Fibroblast of pulmonary artery (primary cell): ENCODE measurements around the gene TCF19.
A peak's percentile ranks its signal among the peaks of the same experiment; 100 is the strongest.

Experiments
- DNase-seq: peaks from one replicate; pipeline ENCODE4 v3.0.0-alpha.2; 2010; ENCODE audit warnings: low read depth
- H3K4me3 ChIP-seq: replicated peaks from 2 replicates; pipeline ENCODE4 v1.5.1; 2011; ENCODE audit warnings: low read depth, mild to moderate bottlenecking, control low read depth, low read length, moderate library complexity
- TF ChIP-seq, protein P1 (sequence below): IDR thresholded peaks from 2 replicates; pipeline ENCODE4 v1.5.1; 2011; ENCODE audit warnings: mild to moderate bottlenecking, control low read depth, low read length, inconsistent platforms; ENCODE audit errors: missing control alignments

The TCF19 gene, protein sequence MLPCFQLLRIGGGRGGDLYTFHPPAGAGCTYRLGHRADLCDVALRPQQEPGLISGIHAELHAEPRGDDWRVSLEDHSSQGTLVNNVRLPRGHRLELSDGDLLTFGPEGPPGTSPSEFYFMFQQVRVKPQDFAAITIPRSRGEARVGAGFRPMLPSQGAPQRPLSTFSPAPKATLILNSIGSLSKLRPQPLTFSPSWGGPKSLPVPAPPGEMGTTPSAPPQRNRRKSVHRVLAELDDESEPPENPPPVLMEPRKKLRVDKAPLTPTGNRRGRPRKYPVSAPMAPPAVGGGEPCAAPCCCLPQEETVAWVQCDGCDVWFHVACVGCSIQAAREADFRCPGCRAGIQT

DNA sequence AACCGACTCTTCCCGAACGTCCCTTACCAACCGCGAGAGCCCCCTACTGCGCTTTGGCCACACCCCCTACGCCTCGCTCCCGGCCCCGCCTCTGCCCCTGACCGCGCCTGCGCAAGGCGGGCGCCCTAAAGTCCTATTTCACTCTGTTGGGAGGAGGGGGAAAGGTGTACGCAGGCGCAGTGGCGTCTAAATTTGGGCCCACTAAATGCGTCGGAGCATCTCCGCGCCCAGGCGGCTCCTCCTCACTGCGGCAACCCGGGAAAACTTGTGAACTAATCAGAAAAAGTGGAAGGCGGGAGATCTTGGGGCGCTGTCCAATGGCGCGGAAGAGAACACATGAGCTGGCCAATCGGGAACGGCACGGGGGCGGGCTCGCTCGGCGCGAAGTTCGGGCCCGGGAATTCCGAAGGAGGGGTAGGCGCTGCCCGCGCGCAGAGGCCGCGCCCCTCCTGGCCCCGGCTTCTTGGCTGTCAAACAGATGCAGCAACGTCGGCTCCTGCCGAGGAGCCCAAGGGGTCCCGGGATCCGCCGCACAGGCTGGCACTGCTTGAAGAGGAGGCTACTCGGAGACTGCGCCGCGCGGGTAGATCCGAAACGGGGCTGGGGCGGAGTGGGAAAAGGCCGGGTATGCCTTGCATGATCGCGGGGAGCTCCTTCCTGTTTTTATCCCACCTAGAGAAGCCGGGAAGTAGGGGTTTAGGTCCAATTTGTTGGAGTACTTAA lies at the start of gene TCF19:
TSS of gene TCF19 (plus strand) at position 450 of the 723 bp plus-strand sequence. CDS start 881 bp downstream, outside the sequence.
- TF ChIP-seq, protein P1, sequence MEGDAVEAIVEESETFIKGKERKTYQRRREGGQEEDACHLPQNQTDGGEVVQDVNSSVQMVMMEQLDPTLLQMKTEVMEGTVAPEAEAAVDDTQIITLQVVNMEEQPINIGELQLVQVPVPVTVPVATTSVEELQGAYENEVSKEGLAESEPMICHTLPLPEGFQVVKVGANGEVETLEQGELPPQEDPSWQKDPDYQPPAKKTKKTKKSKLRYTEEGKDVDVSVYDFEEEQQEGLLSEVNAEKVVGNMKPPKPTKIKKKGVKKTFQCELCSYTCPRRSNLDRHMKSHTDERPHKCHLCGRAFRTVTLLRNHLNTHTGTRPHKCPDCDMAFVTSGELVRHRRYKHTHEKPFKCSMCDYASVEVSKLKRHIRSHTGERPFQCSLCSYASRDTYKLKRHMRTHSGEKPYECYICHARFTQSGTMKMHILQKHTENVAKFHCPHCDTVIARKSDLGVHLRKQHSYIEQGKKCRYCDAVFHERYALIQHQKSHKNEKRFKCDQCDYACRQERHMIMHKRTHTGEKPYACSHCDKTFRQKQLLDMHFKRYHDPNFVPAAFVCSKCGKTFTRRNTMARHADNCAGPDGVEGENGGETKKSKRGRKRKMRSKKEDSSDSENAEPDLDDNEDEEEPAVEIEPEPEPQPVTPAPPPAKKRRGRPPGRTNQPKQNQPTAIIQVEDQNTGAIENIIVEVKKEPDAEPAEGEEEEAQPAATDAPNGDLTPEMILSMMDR = no peak
- peak; percentile 99 for DNase-seq

DNA sequence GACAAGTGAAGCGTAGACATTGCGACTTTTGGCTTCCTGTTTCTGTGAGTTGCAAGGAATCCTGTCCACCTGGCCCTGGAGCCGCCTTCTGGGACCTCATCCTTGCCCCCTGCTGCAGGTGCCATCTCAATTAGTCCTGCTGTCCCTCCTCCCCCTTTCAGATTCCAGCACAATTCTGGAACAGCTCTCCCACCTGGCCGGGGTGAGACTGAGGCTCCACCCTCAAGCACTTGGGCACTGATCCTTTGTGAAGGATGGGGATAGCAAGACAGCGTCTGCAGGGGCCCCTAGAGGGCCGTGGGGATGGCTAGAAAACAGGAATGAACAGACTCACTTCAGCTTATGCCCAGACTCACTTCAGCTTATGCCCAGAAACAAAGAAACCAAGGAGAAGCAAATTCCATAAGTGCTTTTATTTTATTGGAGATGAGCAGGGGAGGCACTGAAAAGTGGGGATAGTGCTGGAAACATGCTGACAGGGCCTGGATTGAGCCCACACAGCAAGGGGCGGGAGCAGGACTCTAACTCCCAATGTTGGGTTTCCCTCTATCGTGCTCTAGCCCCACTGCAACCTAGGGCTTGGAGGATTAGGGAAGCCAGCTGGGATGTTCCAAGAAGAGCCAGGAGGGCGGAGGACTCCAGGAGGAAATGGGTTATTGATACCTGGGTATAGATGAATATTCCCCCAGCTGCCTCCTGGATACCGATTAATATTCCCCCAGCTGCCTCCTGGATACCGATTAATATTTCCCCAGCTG lies 47.4 kb upstream of the TCF19 start:
- no peak for DNase-seq
- TF ChIP-seq, protein P1 = no peak
- no peak overlapping the region for H3K4me3 ChIP-seq

More for the DNA sequence above, at the start of gene TCF19:
- peak within 1 kb of the TSS; percentile 86 for H3K4me3 ChIP-seq

DNA sequence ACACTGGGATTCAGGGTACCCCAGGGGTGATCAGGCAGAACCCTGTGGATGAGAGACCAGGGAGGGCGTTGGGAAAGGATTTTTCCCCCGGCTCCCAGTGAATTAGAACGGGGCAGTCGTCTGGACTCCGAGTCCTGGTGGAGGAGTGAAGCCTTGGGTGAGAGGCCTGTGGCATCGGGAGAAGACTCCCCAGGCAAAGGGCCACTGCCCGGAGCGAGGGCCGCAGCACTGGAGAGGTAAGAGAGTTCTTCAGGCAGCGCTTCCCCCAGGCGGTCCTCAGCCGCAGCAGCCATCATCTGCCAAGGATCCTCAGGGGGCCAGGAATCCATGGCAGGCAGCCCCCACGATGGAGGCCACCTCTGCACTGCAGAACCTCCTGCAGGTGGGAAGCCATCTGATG lies 46.7 kb upstream of the TCF19 start:
- no peak for DNase-seq
- no peak overlapping the region for H3K4me3 ChIP-seq
- TF ChIP-seq, protein P1 = no peak

DNA sequence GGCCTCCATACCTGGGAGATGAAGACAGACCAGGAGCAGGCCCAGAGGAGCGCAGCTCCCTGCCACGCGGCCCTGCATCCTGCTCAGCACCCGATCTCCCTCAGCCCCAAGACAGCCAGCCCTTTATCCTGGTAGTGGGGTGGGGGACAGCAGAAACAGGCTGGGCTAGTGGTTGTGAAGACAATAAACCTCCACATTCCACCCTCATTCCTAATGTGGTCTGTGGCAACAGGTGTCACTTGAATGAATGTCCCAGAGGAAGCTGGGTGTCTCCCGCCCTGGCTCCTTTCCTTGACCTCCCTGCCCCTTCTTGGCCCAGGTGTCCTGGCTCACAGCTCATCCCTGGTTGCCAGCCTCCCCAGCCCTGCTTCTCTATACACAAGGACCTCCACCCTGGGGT lies 45.9 kb upstream of the TCF19 start, which contains the start of gene C6orf15:
TSS of gene C6orf15 (minus strand) at position 98 of the 400 bp plus-strand sequence. CDS start at position 78, 20 bp downstream.
- TF ChIP-seq, protein P1 = no peak
- H3K4me3 ChIP-seq = no peak within 1 kb of the TSS
- DNase-seq = no peak

DNA sequence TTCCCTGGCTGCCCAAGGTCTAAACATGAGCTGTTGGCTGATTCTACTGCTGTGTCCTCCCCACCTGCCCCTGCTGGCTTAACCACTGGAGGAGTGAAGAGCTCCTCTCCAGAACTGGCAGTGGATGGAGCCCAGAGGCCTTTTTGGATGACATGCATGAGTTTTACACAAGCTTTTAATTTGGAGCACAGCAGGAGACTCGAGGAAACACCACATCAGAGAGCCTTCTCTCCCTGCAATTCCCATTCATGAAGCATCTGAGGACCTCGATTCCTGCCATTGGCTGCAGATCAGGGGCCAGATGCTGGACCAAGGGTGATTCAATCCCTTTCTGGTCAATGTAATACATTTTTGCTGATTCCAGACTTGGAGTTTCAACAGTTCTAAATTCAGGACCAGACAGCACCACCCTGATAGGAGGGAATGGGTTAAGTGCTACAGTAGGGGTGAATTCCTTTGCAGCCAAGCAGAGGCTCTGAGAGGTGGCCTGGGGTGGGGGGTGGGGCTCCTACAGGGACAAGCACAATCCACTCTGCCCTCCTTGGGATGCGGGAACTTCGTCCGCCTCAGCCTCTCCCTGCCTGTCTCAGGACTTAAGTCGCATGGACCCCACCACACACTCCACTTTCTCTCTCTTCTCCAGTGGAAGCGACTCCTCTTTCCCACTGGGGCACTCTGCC lies 44.4 kb upstream of the TCF19 start:
- H3K4me3 ChIP-seq = no peak overlapping the region
- TF ChIP-seq, protein P1 = no peak
- peak; percentile 37 for DNase-seq

DNA sequence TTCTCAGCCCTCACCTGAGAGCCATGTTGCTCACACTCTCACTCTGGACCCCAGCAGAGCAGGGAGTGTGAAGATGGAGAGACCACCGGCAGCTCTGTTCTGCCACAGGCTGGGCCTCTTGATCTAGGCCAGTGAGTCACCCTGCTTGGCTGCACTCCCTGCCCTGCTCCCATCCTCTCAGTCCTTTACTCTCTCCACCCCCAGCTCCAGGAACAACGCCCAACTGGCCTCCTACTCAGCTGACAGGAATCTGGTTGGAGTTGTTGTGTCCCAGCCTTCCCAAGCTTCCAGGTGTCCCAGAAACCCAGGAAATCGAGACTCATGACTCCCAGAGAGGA lies 43.9 kb upstream of the TCF19 start, which contains the start of gene PSORS1C1:
TSS of gene PSORS1C1 (plus strand) at position 260 of the 338 bp plus-strand sequence. CDS start 14,833 bp downstream, outside the sequence.
- H3K4me3 ChIP-seq = peak within 1 kb of the TSS; percentile 40
- TF ChIP-seq, protein P1 = no peak
- peak; percentile 92 for DNase-seq
